B cell (primary cell): ENCODE data around the gene SH3GL3. TPM values are rescaled to one million over a fixed set of nuclear protein-coding genes. Genes with fewer than 3 reads are reported as not detected.

Source experiments
- ATAC-seq: fragments of 200-7000 bp; cut with Tn5 transposase; one replicate; pipeline ENCODE4 v1.10.0; 2021; ENCODE audit warnings: low read depth, mild to moderate bottlenecking, moderate number of reproducible peaks, moderate library complexity
- CTCF ChIA-PET: fragments of 350-600 bp; sonication (Branson Sonifier 250); formaldehyde crosslinking; loops from one replicate; lab custom pipeline; 2021; ENCODE audit warnings: antibody characterized with exemption, inconsistent platforms; lab: Charles Lee
- POLR2A ChIA-PET: fragments of 350-600 bp; sonication (Branson Sonifier 250); formaldehyde crosslinking; loops from one replicate; lab custom pipeline; 2021; ENCODE audit warnings: antibody characterized with exemption; lab: Charles Lee
- DNase-seq: peaks from one replicate; pipeline ENCODE4 v3.0.0; 2013
- H2AFZ ChIP-seq: 2 replicates; pipeline ENCODE4 v1.6.1; 2012; ENCODE audit warnings: mild to moderate bottlenecking, low read depth, low read length; ENCODE audit not compliant: insufficient read depth, poor library complexity, severe bottlenecking
- H3K27ac ChIP-seq, 2 donors: 1 replicate in 1 of 2; 2 replicates in 1 of 2; pipeline ENCODE4 v1.5.1; 2012 to 2013; ENCODE audit warnings: low read length in 2 of 2, mild to moderate bottlenecking in 2 of 2, moderate library complexity in 1 of 2
- H3K27me3 ChIP-seq, 4 experiments: fragments of 200-600 bp in 1 of 4; sonication (generic) in 1 of 4; replicated peaks in 1 of 4; 1 replicate in 2 of 4; 2 replicates in 2 of 4; pipeline versions ENCODE4 v1.6.1 to v1.7.0; 2013 to 2016; ENCODE audit warnings: low read length in 3 of 4, mild to moderate bottlenecking in 2 of 4, mixed read lengths in 1 of 4, moderate library complexity in 1 of 4; ENCODE audit not compliant: insufficient read depth in 4 of 4, control insufficient read depth in 3 of 4; ENCODE audit errors: control extremely low read depth in 1 of 4
- H3K36me3 ChIP-seq, 2 experiments: replicated peaks in 1 of 2; 1 replicate in 1 of 2; 2 replicates in 1 of 2; pipeline versions ENCODE4 v1.6.1 to v1.7.1; 2013; ENCODE audit warnings: low read length in 1 of 2; ENCODE audit not compliant: insufficient read depth in 2 of 2, control insufficient read depth in 1 of 2; ENCODE audit errors: control extremely low read depth in 1 of 2, extremely low read depth in 1 of 2
- H3K4me1 ChIP-seq, 2 donors: fragments of 200-600 bp in 1 of 2; sonication (generic) in 1 of 2; 1 replicate in 1 of 2; 2 replicates in 1 of 2; pipeline versions ENCODE4 v1.5.1 to v1.6.1; 2013 to 2017; ENCODE audit warnings: low read length in 2 of 2; ENCODE audit not compliant: control insufficient read depth in 2 of 2, insufficient read depth in 2 of 2
- H3K4me2 ChIP-seq: replicated peaks from 2 replicates; pipeline ENCODE3; 2012; ENCODE audit warnings: mild to moderate bottlenecking, low read depth, low read length; ENCODE audit not compliant: poor library complexity, severe bottlenecking
- H3K4me3 ChIP-seq, 5 experiments: fragments of 200-600 bp in 1 of 5; sonication (generic) in 1 of 5; 1 replicate in 3 of 5; 2 replicates in 2 of 5; pipeline versions ENCODE4 v1.5.1 to v1.7.0; 2011 to 2016; ENCODE audit warnings: low read length in 4 of 5, mild to moderate bottlenecking in 4 of 5, low read depth in 2 of 5, control low read depth in 1 of 5, moderate library complexity in 1 of 5; ENCODE audit not compliant: insufficient read depth in 1 of 5; ENCODE audit errors: control extremely low read depth in 1 of 5, extremely low read depth in 1 of 5
- H3K79me2 ChIP-seq: fragments of 200-600 bp; sonication (generic); one replicate; pipeline ENCODE4 v1.6.0; 2016; ENCODE audit warnings: low read length; ENCODE audit not compliant: control insufficient read depth, insufficient read depth
- H3K9ac ChIP-seq: fragments of 200-600 bp; sonication (generic); 2 replicates; pipeline ENCODE4 v1.6.1; 2017; ENCODE audit warnings: mild to moderate bottlenecking, low read length, moderate library complexity
- H3K9me3 ChIP-seq, 3 donors: one replicate each; pipeline versions ENCODE4 v1.6.1 to v1.7.1; 2013; ENCODE audit warnings: low read length in 2 of 3; ENCODE audit not compliant: control insufficient read depth in 2 of 3, insufficient read depth in 1 of 3; ENCODE audit errors: control extremely low read depth in 1 of 3
- H4K20me1 ChIP-seq: 2 replicates; pipeline ENCODE4 v1.6.0; 2012; ENCODE audit warnings: mild to moderate bottlenecking, low read length; ENCODE audit not compliant: insufficient read depth, control insufficient read depth, poor library complexity, severe bottlenecking
- H3K27ac Mint-ChIP-seq: one replicate; pipeline ENCODE4 v1.8.0; 2021; ENCODE audit warnings: mixed read lengths
- H3K27me3 Mint-ChIP-seq: one replicate; pipeline ENCODE4 v1.8.0; 2021; ENCODE audit warnings: mixed read lengths
- H3K4me1 Mint-ChIP-seq: one replicate; pipeline ENCODE4 v1.8.0; 2021; ENCODE audit warnings: mixed read lengths
- H3K4me3 Mint-ChIP-seq: one replicate; pipeline ENCODE4 v1.8.0; 2021; ENCODE audit warnings: mixed read lengths
- H3K9me3 Mint-ChIP-seq: one replicate; pipeline ENCODE4 v1.8.0; 2022; ENCODE audit warnings: mixed read lengths; ENCODE audit not compliant: insufficient read depth
- CTCF ChIP-seq: fragments of 200-600 bp; IDR thresholded peaks from one replicate; pipeline ENCODE4 v1.8.0; 2022; ENCODE audit warnings: antibody characterized with exemption, mild to moderate bottlenecking
- EZH2 ChIP-seq: IDR thresholded peaks from 2 replicates; pipeline ENCODE4 v1.6.1; 2012; ENCODE audit warnings: borderline replicate concordance, low read depth, mild to moderate bottlenecking, moderate library complexity, low read length; ENCODE audit not compliant: insufficient read depth, poor library complexity, severe bottlenecking
- WGBS: methylation state at CpG from one replicate; pipeline ENCODE4 v1.1.5; 2013; ENCODE audit warnings: missing lambda C conversion rate; ENCODE audit not compliant: insufficient coverage; 5-methylcytosine and 5-hydroxymethylcytosine counted together
- intact Hi-C: fragments of 100-400 bp; cut with micrococcal nuclease; formaldehyde crosslinking; loops from one replicate; pipeline ENCODE4 v1.10.0; 2022
- polyA plus RNA-seq: library from polyadenylated mRNA; depleted of rRNA; stranded (reverse); fragments of >200 nt; gene quantifications from 2 replicates; pipeline ENCODE4 v1.2.3, GENCODE V29; 2012
- total RNA-seq, 2 donors: library from RNA; stranded (reverse); fragments of 120-200 nt in 1 of 2; gene quantifications; 1 replicate in 1 of 2; 2 replicates in 1 of 2; pipeline versions ENCODE4 v1.2.3 to v1.2.4, GENCODE V29; 2013 to 2022

The SH3GL3 gene
- total and polyA plus RNA-seq, 2 donors (not counting 1 experiment from before 2014, with no cell fraction given): not detected

GRCh38 chr15:83445643-83446042 lies 1.5 kb upstream of the SH3GL3 start:
- Mint-ChIP-seq H3K4me1 (peaks cover 9% of the 10 kb centered on the region), H3K4me3 (no peak overlapping the region), H3K27ac (no peak overlapping the region), H3K9me3 (no peaks in the 10 kb centered on the region), H3K27me3 (peaks cover 53% of the 10 kb centered on the region)
- H3K27ac ChIP-seq: no peak overlapping the region
- DNase-seq (no peak), ATAC-seq (no peak)
- H3K4me1 ChIP-seq: peaks cover 0 to 6% of the 10 kb centered on the region in 2 donors
- H3K27me3 ChIP-seq: peaks cover 0 to 31% (median 6%) of the 10 kb centered on the region in 4 experiments
- H3K36me3 ChIP-seq: no peaks in the 10 kb centered on the region
- H3K4me3 ChIP-seq: no peak overlapping the region
- H3K9ac ChIP-seq: no peak overlapping the region
- no peaks in the 10 kb centered on the region for H4K20me1 ChIP-seq
- CTCF ChIA-PET: no interaction called here
- intact Hi-C loops: no loop called here
- H2AFZ ChIP-seq: no peak overlapping the region
- H3K4me2 ChIP-seq: no peak overlapping the region
- POLR2A ChIA-PET: no interaction called here
- TF ChIP-seq CTCF (no peak), EZH2 (no peak)
- peaks cover 0 to 3% (median 0%) of the 10 kb centered on the region in 3 donors for H3K9me3 ChIP-seq
- no peaks in the 10 kb centered on the region for H3K79me2 ChIP-seq
- 14% methylated on average over 3 of the region's 5 CpGs for WGBS

- peaks cover 0 to 6% of the 10 kb centered on the region in 2 donors for H3K4me1 ChIP-seq
- H3K27ac ChIP-seq: no peak overlapping the region
- TF ChIP-seq EZH2: no peak
- no peak for TF ChIP-seq CTCF
- H3K4me3 Mint-ChIP-seq: no peak overlapping the region
- CTCF ChIA-PET: no interaction called here
- peaks cover 53% of the 10 kb centered on the region for H3K27me3 Mint-ChIP-seq
- H3K9me3 Mint-ChIP-seq: no peaks in the 10 kb centered on the region
- no peak overlapping the region for H3K27ac Mint-ChIP-seq
- H2AFZ ChIP-seq: no peak overlapping the region
- no peak overlapping the region for H3K4me2 ChIP-seq
- DNase-seq: no peak
- H3K79me2 ChIP-seq: no peaks in the 10 kb centered on the region
- no peaks in the 10 kb centered on the region for H4K20me1 ChIP-seq
- POLR2A ChIA-PET: no interaction called here
- no peak overlapping the region for H3K4me3 ChIP-seq
- intact Hi-C loops: no loop called here
- WGBS: 87% methylated on average over 9 of the region's 14 CpGs
- ATAC-seq: no peak
- H3K36me3 ChIP-seq: no peaks in the 10 kb centered on the region
- no peak overlapping the region for H3K9ac ChIP-seq
- peaks cover 0 to 3% (median 0%) of the 10 kb centered on the region in 3 donors for H3K9me3 ChIP-seq
- peaks cover 0 to 31% (median 6%) of the 10 kb centered on the region in 4 experiments for H3K27me3 ChIP-seq
- peaks cover 9% of the 10 kb centered on the region for H3K4me1 Mint-ChIP-seq
These were observed 724 bp upstream of the SH3GL3 start for GRCh38 chr15:83446417-83446816.
